Measurements from ENCODE around the gene KCNJ14. TPM values are rescaled to one million over a fixed set of nuclear protein-coding genes. Genes with fewer than 3 reads are reported as not detected.

Gene KCNJ14
- total RNA-seq, 2 donors from 2014 or later, result 0.26 to 0.31 TPM

DNA sequence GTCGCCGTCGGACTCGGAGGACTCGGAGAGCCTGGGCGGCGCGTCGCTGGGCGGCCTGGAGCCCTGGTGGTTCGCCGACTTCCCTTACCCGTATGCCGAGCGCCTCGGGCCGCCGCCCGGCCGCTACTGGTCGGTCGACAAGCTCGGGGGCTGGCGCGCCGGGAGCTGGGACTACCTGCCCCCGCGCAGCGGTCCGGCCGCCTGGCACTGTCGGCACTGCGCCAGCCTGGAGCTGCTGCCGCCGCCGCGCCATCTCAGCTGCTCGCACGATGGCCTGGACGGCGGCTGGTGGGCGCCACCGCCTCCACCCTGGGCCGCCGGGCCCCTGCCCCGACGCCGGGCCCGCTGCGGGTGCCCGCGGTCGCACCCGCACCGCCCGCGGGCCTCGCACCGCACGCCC, 12.1 kb upstream of the KCNJ14 start:
- Histone ChIP-seq H3K27me3 (peaks cover 0 to 4% of the 10 kb centered on the region in 2 donors), H3K4me1 (peaks cover 0 to 27% of the 10 kb centered on the region in 2 donors), H3K27ac (no peak overlapping the region), H3K9me3 (no peaks in the 10 kb centered on the region), H3K4me3 (peak overlapping the region in 1 of 2 donors; percentile 28), H3K36me3 (peaks cover 13% of the 10 kb centered on the region)
- no peak for DNase-seq (ENCODE audit: low spot score)
- TF ChIP-seq, protein P1, sequence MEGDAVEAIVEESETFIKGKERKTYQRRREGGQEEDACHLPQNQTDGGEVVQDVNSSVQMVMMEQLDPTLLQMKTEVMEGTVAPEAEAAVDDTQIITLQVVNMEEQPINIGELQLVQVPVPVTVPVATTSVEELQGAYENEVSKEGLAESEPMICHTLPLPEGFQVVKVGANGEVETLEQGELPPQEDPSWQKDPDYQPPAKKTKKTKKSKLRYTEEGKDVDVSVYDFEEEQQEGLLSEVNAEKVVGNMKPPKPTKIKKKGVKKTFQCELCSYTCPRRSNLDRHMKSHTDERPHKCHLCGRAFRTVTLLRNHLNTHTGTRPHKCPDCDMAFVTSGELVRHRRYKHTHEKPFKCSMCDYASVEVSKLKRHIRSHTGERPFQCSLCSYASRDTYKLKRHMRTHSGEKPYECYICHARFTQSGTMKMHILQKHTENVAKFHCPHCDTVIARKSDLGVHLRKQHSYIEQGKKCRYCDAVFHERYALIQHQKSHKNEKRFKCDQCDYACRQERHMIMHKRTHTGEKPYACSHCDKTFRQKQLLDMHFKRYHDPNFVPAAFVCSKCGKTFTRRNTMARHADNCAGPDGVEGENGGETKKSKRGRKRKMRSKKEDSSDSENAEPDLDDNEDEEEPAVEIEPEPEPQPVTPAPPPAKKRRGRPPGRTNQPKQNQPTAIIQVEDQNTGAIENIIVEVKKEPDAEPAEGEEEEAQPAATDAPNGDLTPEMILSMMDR (IDR thresholded peaks at IDR 0.05), result no peak

DNA sequence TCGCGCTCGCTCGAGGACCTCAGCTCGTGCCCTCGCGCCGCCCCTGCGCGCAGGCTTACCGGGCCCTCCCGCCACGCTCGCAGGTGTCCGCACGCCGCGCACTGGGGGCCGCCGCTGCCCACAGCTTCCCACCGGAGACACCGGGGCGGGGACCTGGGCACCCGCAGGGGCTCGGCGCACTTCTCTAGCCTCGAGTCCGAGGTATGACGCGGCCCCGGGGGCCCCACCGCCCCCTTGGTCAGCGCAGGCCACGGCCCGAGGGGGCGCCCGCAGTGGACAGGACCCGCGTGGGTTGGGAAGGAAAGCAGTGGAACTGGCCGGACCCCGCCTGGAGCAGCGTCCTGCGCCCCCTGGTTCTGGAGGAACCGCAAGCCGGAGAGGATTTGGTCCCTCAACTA, 11.6 kb upstream of the KCNJ14 start:
- TF ChIP-seq, protein P1 (IDR thresholded peaks at IDR 0.05), result no peak
- Histone ChIP-seq H3K36me3 (peaks cover 17% of the 10 kb centered on the region), H3K4me1 (peaks cover 0 to 27% of the 10 kb centered on the region in 2 donors), H3K27me3 (peaks cover 0 to 4% of the 10 kb centered on the region in 2 donors), H3K27ac (no peak overlapping the region), H3K9me3 (no peaks in the 10 kb centered on the region), H3K4me3 (peak overlapping the region in 1 of 2 donors; percentile 97)
- DNase-seq (ENCODE audit: low spot score), result no peak

DNA sequence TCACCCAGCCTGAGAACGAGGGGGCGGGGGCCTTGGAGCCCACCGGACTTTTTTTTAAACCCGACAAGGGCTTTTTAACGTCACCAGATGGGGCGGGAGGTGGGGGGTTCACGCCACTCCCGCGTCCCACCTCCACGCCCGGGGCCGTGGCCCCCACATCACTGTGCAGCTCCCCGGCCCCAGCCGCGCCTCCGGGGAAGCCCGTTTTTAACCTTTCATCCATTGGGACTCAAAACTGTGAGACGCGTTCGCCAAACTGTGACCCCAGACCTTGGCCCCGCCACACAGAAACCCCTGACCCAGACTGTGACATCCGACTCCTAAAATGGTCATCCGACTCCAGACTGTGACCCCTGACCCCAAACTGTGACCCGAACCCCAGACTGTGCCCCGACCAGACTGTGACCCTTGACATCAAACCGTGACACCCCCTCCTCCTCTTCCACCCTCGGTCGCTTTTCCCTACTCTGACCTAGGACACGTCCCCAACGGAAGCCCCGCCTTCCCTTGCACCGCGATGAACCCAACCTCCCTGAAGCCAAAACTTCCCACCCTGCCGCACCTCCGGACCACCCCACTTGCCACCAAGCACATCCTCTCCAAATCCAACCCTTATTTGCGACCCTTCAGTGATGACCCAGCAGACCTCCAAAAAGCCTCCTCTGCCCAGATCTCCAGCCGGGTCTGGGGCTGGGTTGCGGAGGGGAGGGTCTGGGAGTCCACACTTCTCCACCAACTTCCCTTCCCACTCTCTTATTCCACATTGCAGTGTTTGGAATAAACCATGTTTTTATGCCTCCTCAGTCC, 11.0 kb upstream of the KCNJ14 start:
- Histone ChIP-seq H3K36me3 (peaks cover 18% of the 10 kb centered on the region), H3K9me3 (no peaks in the 10 kb centered on the region), H3K27me3 (peaks cover 0 to 4% of the 10 kb centered on the region in 2 donors), H3K27ac (peak overlapping the region; percentile 87 to 90), H3K4me1 (peaks cover 0 to 27% of the 10 kb centered on the region in 2 donors), H3K4me3 (peak overlapping the region; percentile 95 to 97)
- DNase-seq (ENCODE audit: low spot score), result no peak
- TF ChIP-seq, protein P1 (IDR thresholded peaks at IDR 0.05), result no peak

DNA sequence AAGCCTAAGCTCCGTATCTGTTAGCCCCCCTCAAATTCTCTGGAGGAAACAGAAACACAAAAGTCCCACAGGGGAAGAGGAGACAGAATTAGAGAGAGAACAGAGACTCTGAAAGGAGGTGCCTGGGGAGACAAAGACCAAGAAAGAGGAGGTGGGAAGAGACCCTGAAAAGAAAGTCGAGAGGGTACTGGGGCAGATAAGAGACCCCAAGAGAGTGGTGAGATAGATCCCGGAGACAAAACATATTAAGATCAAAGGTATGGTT, 10.5 kb upstream of the KCNJ14 start:
- Histone ChIP-seq H3K27me3 (peaks cover 0 to 4% of the 10 kb centered on the region in 2 donors), H3K4me3 (peak overlapping the region; percentile 95 to 97), H3K4me1 (peaks cover 0 to 27% of the 10 kb centered on the region in 2 donors), H3K27ac (peak overlapping the region; percentile 87 to 90), H3K36me3 (peaks cover 23% of the 10 kb centered on the region), H3K9me3 (no peaks in the 10 kb centered on the region)
- TF ChIP-seq, protein P1 (IDR thresholded peaks at IDR 0.05), result no peak
- DNase-seq (ENCODE audit: low spot score), result no peak

DNA sequence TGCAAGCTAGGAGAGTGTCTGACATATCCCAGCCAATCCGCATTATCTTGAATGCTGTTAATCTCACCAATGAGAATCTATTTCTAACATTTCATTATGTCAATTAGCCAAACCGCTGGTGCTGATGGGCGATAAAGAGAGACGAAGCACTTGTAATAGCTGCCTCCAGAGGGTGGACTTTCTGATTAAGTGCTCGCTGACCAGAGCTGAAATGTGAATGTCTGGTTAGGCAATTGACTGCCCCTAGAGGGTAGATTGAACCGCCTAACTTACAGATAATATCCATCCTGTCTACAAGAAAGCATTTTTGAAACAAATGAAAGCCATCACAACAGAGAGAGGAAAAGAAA, 10.1 kb upstream of the KCNJ14 start:
- TF ChIP-seq, protein P1 (IDR thresholded peaks at IDR 0.05), result peak; percentile 26 to 57
- Histone ChIP-seq H3K36me3 (peaks cover 26% of the 10 kb centered on the region), H3K4me3 (peak overlapping the region; percentile 95 to 97), H3K4me1 (peaks cover 0 to 27% of the 10 kb centered on the region in 2 donors), H3K9me3 (no peaks in the 10 kb centered on the region), H3K27ac (peak overlapping the region; percentile 87 to 90), H3K27me3 (peaks cover 0 to 4% of the 10 kb centered on the region in 2 donors)
- peak; percentile 71 for DNase-seq (ENCODE audit: low spot score)
